22Rv1 (cell line): Measurements from ENCODE around the gene CACNG8.

Experiments
- CTCF ChIP-seq: fragments of 450-650 bp; IDR thresholded peaks from 2 replicates; pipeline ENCODE4 v1.5.1; 2017; ENCODE audit warnings: mild to moderate bottlenecking
- ZFX ChIP-seq: fragments of 450-650 bp; IDR thresholded peaks from 2 replicates; pipeline ENCODE4 v1.6.1; 2017; ENCODE audit warnings: antibody characterized with exemption, borderline replicate concordance

GRCh38 chr19:53980539-53981375, 18.0 kb downstream of the CACNG8 start:
- TF ChIP-seq CTCF, result no peak
- TF ChIP-seq ZFX, result no peak
